Endothelial cell of umbilical vein (primary cell): ENCODE results near the gene FBL.

Experiments
- CTCF ChIP-seq, 2 donors: IDR thresholded peaks; 1 replicate in 1 of 2; 2 replicates in 1 of 2; pipeline ENCODE4 v1.5.1; 2011; ENCODE audit warnings: low read length in 2 of 2, mild to moderate bottlenecking in 2 of 2, moderate library complexity in 2 of 2, control low read depth in 1 of 2, inconsistent platforms in 1 of 2, low read depth in 1 of 2; ENCODE audit not compliant: insufficient read depth in 1 of 2; ENCODE audit errors: extremely low read depth in 1 of 2
- EZH2 ChIP-seq: IDR thresholded peaks from 2 replicates; pipeline ENCODE4 v1.6.1; 2012; ENCODE audit warnings: borderline replicate concordance, low read depth, mild to moderate bottlenecking, moderate library complexity, low read length, inconsistent platforms; ENCODE audit not compliant: severe bottlenecking
- MAX ChIP-seq: IDR thresholded peaks from 2 replicates; pipeline ENCODE4 v1.6.1; 2011; ENCODE audit not compliant: insufficient read depth, insufficient read length

GRCh38 chr19:39841041-39841440, 5.1 kb downstream of the FBL start:
- TF ChIP-seq CTCF (IDR thresholded peaks at IDR 0.05; ENCODE audit: extremely low read depth in 1 of 2, insufficient read depth in 1 of 2, low read depth in 1 of 2, low read length in 2 of 2) (no peak), MAX (no peak), EZH2 (no peak)
